GM12878 (cell line): ENCODE results near the gene ANXA3. TPM values are rescaled to one million over a fixed set of nuclear protein-coding genes. Genes with fewer than 3 reads are reported as not detected.

Experiments used
- ATAC-seq: fragments of 200-7000 bp; cut with Tn5 transposase; 3 replicates; pipeline ENCODE4 v1.9.1; 2020; ENCODE audit warnings: mild to moderate bottlenecking, moderate library complexity
- BruUV-seq: library from RNA; stranded (reverse); fragments of 400-500 nt; replicated peaks from 2 replicates; lab custom pipeline; 2021; lab: Mats Ljungman, UMichigan
- CTCF ChIA-PET: fragments of 300-600 bp; sonication (Branson Sonifier 250); formaldehyde crosslinking; extraction: SDS; loops from one replicate; lab custom pipeline; 2021; ENCODE audit warnings: inconsistent platforms; lab: Yijun Ruan, JAX
- POLR2A ChIA-PET: fragments of 350-600 bp; formaldehyde crosslinking; extraction: SDS; loops from one replicate; lab custom pipeline; 2021; ENCODE audit warnings: inconsistent platforms; lab: Charles Lee
- RAD21 ChIA-PET: fragments of 300-600 bp; sonication (Branson Sonifier 250); formaldehyde crosslinking; loops from one replicate; lab custom pipeline; 2023; ENCODE audit warnings: antibody characterized with exemption; ENCODE audit not compliant: unreplicated experiment; lab: Charles Lee
- SMC1A ChIA-PET: fragments of 300-600 bp; sonication (Branson Sonifier 250); formaldehyde crosslinking; loops from one replicate; lab custom pipeline; 2023; ENCODE audit not compliant: unreplicated experiment, uncharacterized antibody; lab: Charles Lee
- DNase-seq: peaks from one replicate; pipeline ENCODE4 v3.0.0-alpha.2; 2011; ENCODE audit warnings: low read depth, low spot score
- FAIRE-seq: peaks from 3 replicates; lab custom pipeline; 2011; peaks lifted over from hg19 to GRCh38; lab: Jason Lieb, UNC
- H2AFZ ChIP-seq: 2 replicates; pipeline ENCODE4 v1.6.0; 2011; ENCODE audit warnings: low read depth, low read length, control low read depth; ENCODE audit not compliant: control insufficient read depth
- H3K27ac ChIP-seq: 2 replicates; pipeline ENCODE4 v1.5.1; 2011; ENCODE audit warnings: control low read depth; ENCODE audit not compliant: control insufficient read depth, insufficient read depth
- H3K27me3 ChIP-seq, 2 experiments: replicated peaks in 1 of 2; 2 replicates each; pipeline versions ENCODE4 v1.6.0 to v1.6.1; 2011; ENCODE audit warnings: low read length in 1 of 2; ENCODE audit not compliant: control insufficient read depth in 2 of 2, insufficient read depth in 2 of 2
- H3K36me3 ChIP-seq, 2 experiments: 2 replicates each; pipeline ENCODE4 v1.5.1; 2011; ENCODE audit warnings: low read length in 1 of 2; ENCODE audit not compliant: control insufficient read depth in 2 of 2, insufficient read depth in 2 of 2
- H3K4me1 ChIP-seq: 2 replicates; pipeline ENCODE4 v1.6.1; 2011; ENCODE audit warnings: mild to moderate bottlenecking, low read length, moderate library complexity, mixed read lengths; ENCODE audit not compliant: control insufficient read depth, insufficient read depth
- H3K4me2 ChIP-seq: 2 replicates; pipeline ENCODE4 v1.6.0; 2011; ENCODE audit warnings: control low read depth; ENCODE audit not compliant: control insufficient read depth, insufficient read depth
- H3K4me3 ChIP-seq: fragments of 200-600 bp; sonication (generic); 2 replicates; pipeline ENCODE4 v1.5.1; 2016
- H3K79me2 ChIP-seq: 2 replicates; pipeline ENCODE4 v1.6.0; 2011; ENCODE audit warnings: low read length; ENCODE audit not compliant: control insufficient read depth, insufficient read depth
- H3K9ac ChIP-seq: 2 replicates; pipeline ENCODE4 v1.8.0; 2011; ENCODE audit warnings: low read length, control low read depth, mixed read lengths; ENCODE audit not compliant: control insufficient read depth, insufficient read depth
- H3K9me3 ChIP-seq: replicated peaks from 3 replicates; pipeline ENCODE4 v1.5.1; 2011; ENCODE audit warnings: mild to moderate bottlenecking, low read length; ENCODE audit not compliant: control insufficient read depth, insufficient read depth
- H4K20me1 ChIP-seq: 2 replicates; pipeline ENCODE4 v1.6.0; 2011; ENCODE audit not compliant: control insufficient read depth, insufficient read depth
- ATF7 ChIP-seq: fragments of 450-650 bp; IDR thresholded peaks from 2 replicates; pipeline ENCODE4 v1.6.1; 2016; ENCODE audit warnings: low read depth, mild to moderate bottlenecking
- HDGF ChIP-seq: fragments of 450-650 bp; IDR thresholded peaks from 2 replicates; pipeline ENCODE4 v1.6.1; 2016; ENCODE audit warnings: antibody characterized with exemption
- IKZF2 ChIP-seq, 2 experiments: fragments of 450-650 bp; IDR thresholded peaks; 2 replicates each; pipeline ENCODE4 v1.6.1; 2017; ENCODE audit warnings: mild to moderate bottlenecking in 2 of 2, moderate library complexity in 2 of 2
- JUNB ChIP-seq: IDR thresholded peaks from 2 replicates; pipeline ENCODE4 v1.6.1; 2016; ENCODE audit warnings: antibody characterized with exemption, mild to moderate bottlenecking
- KAT2A ChIP-seq: conservative IDR thresholded peaks from 2 replicates; pipeline ENCODE4 v1.6.1; 2011; ENCODE audit warnings: low read depth, low read length; ENCODE audit not compliant: control insufficient read depth
- POLR2AphosphoS2 ChIP-seq: IDR thresholded peaks from 2 replicates; pipeline ENCODE4 v1.6.1; 2011; ENCODE audit warnings: low read depth, mild to moderate bottlenecking, low read length, improper control_type of control experiment, moderate library complexity
- SIX5 ChIP-seq: IDR thresholded peaks from 2 replicates; pipeline ENCODE4 v1.6.1; 2011; ENCODE audit warnings: mild to moderate bottlenecking, low read depth, low read length, moderate library complexity; ENCODE audit not compliant: severe bottlenecking
- SRF ChIP-seq, 2 experiments: IDR thresholded peaks; 2 replicates each; pipeline ENCODE4 v1.6.1; 2011; ENCODE audit warnings: low read depth in 2 of 2, low read length in 2 of 2, mild to moderate bottlenecking in 1 of 2, moderate library complexity in 1 of 2
- ZSCAN29 ChIP-seq: fragments of 450-650 bp; IDR thresholded peaks from 2 replicates; pipeline ENCODE4 v1.6.1; 2017; ENCODE audit warnings: mild to moderate bottlenecking, moderate library complexity
- WGBS: methylation state at CpG from one replicate; pipeline ENCODE4 v1.1.6; 2016; ENCODE audit warnings: low lambda C conversion rate; ENCODE audit not compliant: insufficient replicate concordance, insufficient coverage; ENCODE audit errors: missing lambda C conversion rate; 5-methylcytosine and 5-hydroxymethylcytosine counted together
- in situ Hi-C: fragments of 300-500 bp; cut with MboI; formaldehyde crosslinking; loops from 9 replicates; pipeline ENCODE4 v1.14.3; 2018; ENCODE audit warnings: mixed read lengths
- intact Hi-C: fragments of 100-400 bp; cut with micrococcal nuclease; formaldehyde crosslinking; loops from one replicate; pipeline ENCODE4 v1.14.2; 2022; ENCODE audit not compliant: unreplicated experiment
- polyA plus RNA-seq, 11 experiments: library from polyadenylated mRNA; depleted of rRNA in 4 of 11; unstranded in 6 of 11; stranded (reverse) in 5 of 11; fragments of >200 nt; fragmentation: Nextera tagmentation in 4 of 11; fragmentation: Illumina TruSeq in 1 of 11; extraction: Ambion mirVana in 4 of 11; extraction: Trizol in 1 of 11; gene quantifications; 1 replicate in 1 of 11; 2 replicates in 10 of 11; pipeline versions ENCODE4 v1.2.1 to v1.2.3, GENCODE V29; 2011 to 2016; ENCODE audit warnings: inconsistent platforms in 2 of 11, missing spikeins in 2 of 11, low read depth in 1 of 11
- total RNA-seq, 4 experiments: library from RNA; depleted of rRNA in 3 of 4; stranded (reverse); fragments of >200 nt in 3 of 4; fragmentation: Illumina TruSeq in 1 of 4; extraction: Trizol in 1 of 4; gene quantifications; 2 replicates each; pipeline versions ENCODE4 v1.2.1 to v1.2.3, GENCODE V29; 2013 to 2021
- TF ChIP-seq, protein P1 (sequence below): IDR thresholded peaks from 2 replicates; pipeline ENCODE4 v1.6.1; 2012; ENCODE audit warnings: mild to moderate bottlenecking, low read depth, low read length

The ANXA3 gene
- total and polyA plus RNA-seq, 10 of the 15 experiments (the other 5 are each of a cell fraction or from before 2014, with no cell fraction given), result 0.28 to 14.7 (median 0.91) TPM

DNA sequence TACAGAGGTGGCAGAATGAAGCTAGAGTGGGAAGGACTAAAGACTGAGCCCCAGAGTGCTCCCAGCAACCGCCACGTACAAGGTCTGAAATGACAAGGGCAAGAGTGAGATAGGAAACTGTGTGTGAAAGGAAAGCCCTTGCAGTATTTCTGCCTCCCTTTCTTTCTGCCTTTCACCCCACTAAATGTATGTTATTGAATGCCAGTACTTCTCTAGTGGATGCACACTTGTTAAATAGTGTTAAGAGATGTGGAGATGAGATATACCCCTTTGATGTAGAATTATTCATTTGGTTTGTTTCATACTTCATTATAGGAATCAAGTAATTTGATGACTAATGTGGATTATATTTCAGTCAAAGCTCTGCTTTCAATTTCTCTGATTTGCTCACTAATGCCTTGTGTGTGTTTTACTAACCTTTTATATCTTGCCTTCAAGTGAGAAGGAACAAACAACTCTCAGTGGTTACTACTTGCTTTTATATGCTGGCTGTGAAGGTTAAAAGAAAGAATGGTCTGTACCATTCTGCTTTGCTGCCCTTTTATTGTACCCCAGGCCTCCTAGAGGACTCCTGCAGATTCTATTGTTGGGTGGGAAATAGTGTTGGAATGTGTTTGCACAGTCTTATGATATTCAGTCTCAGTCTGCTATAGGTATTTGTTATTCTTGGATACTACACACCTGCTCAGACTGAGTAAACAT is 8.0 kb upstream of the ANXA3 start:
- H3K4me3 ChIP-seq, result no peak overlapping the region
- FAIRE-seq (no peak), ATAC-seq (peak; percentile 27)
- no peaks in the 10 kb centered on the region for H3K79me2 ChIP-seq
- no TSS peak for BruUV-seq
- in situ Hi-C loops, result no loop called here
- H3K9ac ChIP-seq, result no peak overlapping the region
- ChIA-PET POLR2A (no interaction called here), SMC1A (interaction anchor here (1.2 kb wide), 1 partner anchor 62 kb away, joined by 3 read pairs; no protein-coding TSS in a partner anchor), RAD21 (no interaction called here)
- H3K27ac ChIP-seq, result no peak overlapping the region
- intact Hi-C loops, result no loop called here
- H3K4me1 ChIP-seq, result no peaks in the 10 kb centered on the region
- H3K27me3 ChIP-seq, result no peaks in the 10 kb centered on the region
- WGBS, result 37% methylated on average over 2 of the region's 2 CpGs
- H3K9me3 ChIP-seq, result no peaks in the 10 kb centered on the region
- no peak overlapping the region for H3K4me2 ChIP-seq
- TF ChIP-seq KAT2A, result no peak
- TF ChIP-seq HDGF, result no peak
- no peak for TF ChIP-seq ATF7
- TF ChIP-seq SIX5, result no peak
- no peak for TF ChIP-seq IKZF2 (IDR thresholded peaks at IDR 0.05)
- TF ChIP-seq, protein P1, sequence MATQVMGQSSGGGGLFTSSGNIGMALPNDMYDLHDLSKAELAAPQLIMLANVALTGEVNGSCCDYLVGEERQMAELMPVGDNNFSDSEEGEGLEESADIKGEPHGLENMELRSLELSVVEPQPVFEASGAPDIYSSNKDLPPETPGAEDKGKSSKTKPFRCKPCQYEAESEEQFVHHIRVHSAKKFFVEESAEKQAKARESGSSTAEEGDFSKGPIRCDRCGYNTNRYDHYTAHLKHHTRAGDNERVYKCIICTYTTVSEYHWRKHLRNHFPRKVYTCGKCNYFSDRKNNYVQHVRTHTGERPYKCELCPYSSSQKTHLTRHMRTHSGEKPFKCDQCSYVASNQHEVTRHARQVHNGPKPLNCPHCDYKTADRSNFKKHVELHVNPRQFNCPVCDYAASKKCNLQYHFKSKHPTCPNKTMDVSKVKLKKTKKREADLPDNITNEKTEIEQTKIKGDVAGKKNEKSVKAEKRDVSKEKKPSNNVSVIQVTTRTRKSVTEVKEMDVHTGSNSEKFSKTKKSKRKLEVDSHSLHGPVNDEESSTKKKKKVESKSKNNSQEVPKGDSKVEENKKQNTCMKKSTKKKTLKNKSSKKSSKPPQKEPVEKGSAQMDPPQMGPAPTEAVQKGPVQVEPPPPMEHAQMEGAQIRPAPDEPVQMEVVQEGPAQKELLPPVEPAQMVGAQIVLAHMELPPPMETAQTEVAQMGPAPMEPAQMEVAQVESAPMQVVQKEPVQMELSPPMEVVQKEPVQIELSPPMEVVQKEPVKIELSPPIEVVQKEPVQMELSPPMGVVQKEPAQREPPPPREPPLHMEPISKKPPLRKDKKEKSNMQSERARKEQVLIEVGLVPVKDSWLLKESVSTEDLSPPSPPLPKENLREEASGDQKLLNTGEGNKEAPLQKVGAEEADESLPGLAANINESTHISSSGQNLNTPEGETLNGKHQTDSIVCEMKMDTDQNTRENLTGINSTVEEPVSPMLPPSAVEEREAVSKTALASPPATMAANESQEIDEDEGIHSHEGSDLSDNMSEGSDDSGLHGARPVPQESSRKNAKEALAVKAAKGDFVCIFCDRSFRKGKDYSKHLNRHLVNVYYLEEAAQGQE, result no peak
- no peak for TF ChIP-seq ZSCAN29
- no peak for TF ChIP-seq SRF (IDR thresholded peaks at IDR 0.05; ENCODE audit: low read depth in 2 of 2, low read length in 2 of 2)
- TF ChIP-seq POLR2AphosphoS2, result no peak
- no peak for TF ChIP-seq JUNB
- TF ChIP-seq, all 136 proteins: peak for 0
- H3K36me3 ChIP-seq, result no peaks in the 10 kb centered on the region
- H4K20me1 ChIP-seq, result no peaks in the 10 kb centered on the region
- no peak overlapping the region for H2AFZ ChIP-seq
- no peak for DNase-seq
- CTCF ChIA-PET, result no interaction called here
